Measurements from ENCODE around the gene TRHDE.

DNA sequence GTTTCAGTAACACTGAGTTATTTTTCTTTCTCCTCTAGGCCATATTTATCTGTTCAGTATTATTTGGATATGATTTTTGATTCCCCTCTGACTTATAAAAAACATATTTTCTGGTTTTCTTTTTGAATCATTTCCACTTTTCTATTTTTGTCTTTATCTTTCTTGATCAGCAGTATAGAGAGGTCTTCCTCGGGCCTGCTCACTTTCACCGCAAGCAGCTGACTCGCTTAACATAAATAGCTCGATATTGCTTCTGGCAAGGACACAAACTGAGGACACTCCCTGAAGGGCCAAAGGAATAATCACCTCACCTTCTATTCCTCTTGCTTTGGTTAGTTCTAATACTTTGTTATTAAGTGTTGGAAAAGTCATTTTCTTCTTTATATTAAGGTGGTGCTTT, 25.8 kb upstream of the TRHDE start:
- TF ChIP-seq, protein P1, sequence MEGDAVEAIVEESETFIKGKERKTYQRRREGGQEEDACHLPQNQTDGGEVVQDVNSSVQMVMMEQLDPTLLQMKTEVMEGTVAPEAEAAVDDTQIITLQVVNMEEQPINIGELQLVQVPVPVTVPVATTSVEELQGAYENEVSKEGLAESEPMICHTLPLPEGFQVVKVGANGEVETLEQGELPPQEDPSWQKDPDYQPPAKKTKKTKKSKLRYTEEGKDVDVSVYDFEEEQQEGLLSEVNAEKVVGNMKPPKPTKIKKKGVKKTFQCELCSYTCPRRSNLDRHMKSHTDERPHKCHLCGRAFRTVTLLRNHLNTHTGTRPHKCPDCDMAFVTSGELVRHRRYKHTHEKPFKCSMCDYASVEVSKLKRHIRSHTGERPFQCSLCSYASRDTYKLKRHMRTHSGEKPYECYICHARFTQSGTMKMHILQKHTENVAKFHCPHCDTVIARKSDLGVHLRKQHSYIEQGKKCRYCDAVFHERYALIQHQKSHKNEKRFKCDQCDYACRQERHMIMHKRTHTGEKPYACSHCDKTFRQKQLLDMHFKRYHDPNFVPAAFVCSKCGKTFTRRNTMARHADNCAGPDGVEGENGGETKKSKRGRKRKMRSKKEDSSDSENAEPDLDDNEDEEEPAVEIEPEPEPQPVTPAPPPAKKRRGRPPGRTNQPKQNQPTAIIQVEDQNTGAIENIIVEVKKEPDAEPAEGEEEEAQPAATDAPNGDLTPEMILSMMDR (IDR thresholded peaks at IDR 0.05) = no peak
- no peak for TF ChIP-seq POLR2A (IDR thresholded peaks at IDR 0.05)
- TF ChIP-seq EP300 (IDR thresholded peaks at IDR 0.05) = no peak
